ENCODE measurements around the gene TANGO2.
A peak's percentile ranks its signal among the peaks of the same experiment; 100 is the strongest.

The TANGO2 gene

GRCh38 chr22:20012741-20013331 lies 8.1 kb upstream of the TANGO2 start:
- no peaks in the 10 kb centered on the region for H3F3A ChIP-seq (ENCODE audit: insufficient read depth, low read length)
- H3K27ac ChIP-seq (ENCODE audit: low read depth, low read length, poor library complexity, severe bottlenecking): no peak overlapping the region
- no peak overlapping the region for H3K9ac ChIP-seq (ENCODE audit: low read length)
- no peaks in the 10 kb centered on the region for H3K9me2 ChIP-seq (ENCODE audit: low read depth, low read length)
- H4K20me1 ChIP-seq (ENCODE audit: insufficient read depth, low read length): no peaks in the 10 kb centered on the region
- TF ChIP-seq EZH2 (IDR thresholded peaks at IDR 0.05; ENCODE audit: borderline replicate concordance, low read length): no peak
- TF ChIP-seq CTCF (IDR thresholded peaks at IDR 0.05; ENCODE audit: low read length): no peak
- H3K4me2 ChIP-seq (ENCODE audit: low read length): no peak overlapping the region
- H2AFZ ChIP-seq (ENCODE audit: low read length): no peak overlapping the region
- H3K27me3 ChIP-seq (ENCODE audit: insufficient read depth, low read length): 0 out of 2 replicates have a peak, but pooled peaks cover 2% of the 10 kb centered on the region
- H3K9me3 ChIP-seq (ENCODE audit: low read length): no peaks in the 10 kb centered on the region
- H3K36me3 ChIP-seq (ENCODE audit: insufficient read depth, low read length): no peaks in the 10 kb centered on the region
- H3K79me2 ChIP-seq (ENCODE audit: insufficient read depth, low read length): no peaks in the 10 kb centered on the region
- no peak overlapping the region for H3K4me3 ChIP-seq (ENCODE audit: low read depth, low read length, poor library complexity, severe bottlenecking)
- H3K4me1 ChIP-seq (ENCODE audit: insufficient read depth, low read length, severe bottlenecking): peaks cover 13% of the 10 kb centered on the region

GRCh38 chr22:20013382-20013871 lies 7.5 kb upstream of the TANGO2 start:
- TF ChIP-seq CTCF (IDR thresholded peaks at IDR 0.05; ENCODE audit: low read length) (peak; percentile 53), EZH2 (IDR thresholded peaks at IDR 0.05; ENCODE audit: borderline replicate concordance, low read length) (no peak)
- Histone ChIP-seq H3K9ac (ENCODE audit: low read length) (no peak overlapping the region), H3K4me2 (ENCODE audit: low read length) (no peak overlapping the region), H3K4me3 (ENCODE audit: low read depth, low read length, poor library complexity, severe bottlenecking) (no peak overlapping the region), H3K9me3 (ENCODE audit: low read length) (no peaks in the 10 kb centered on the region), H4K20me1 (ENCODE audit: insufficient read depth, low read length) (no peaks in the 10 kb centered on the region), H3K36me3 (ENCODE audit: insufficient read depth, low read length) (no peaks in the 10 kb centered on the region), H3F3A (ENCODE audit: insufficient read depth, low read length) (no peaks in the 10 kb centered on the region), H3K27me3 (ENCODE audit: insufficient read depth, low read length) (0 out of 2 replicates have a peak, but pooled peaks cover 3% of the 10 kb centered on the region), H3K4me1 (ENCODE audit: insufficient read depth, low read length, severe bottlenecking) (peaks cover 13% of the 10 kb centered on the region), H3K79me2 (ENCODE audit: insufficient read depth, low read length) (no peaks in the 10 kb centered on the region), H2AFZ (ENCODE audit: low read length) (no peak overlapping the region), H3K27ac (ENCODE audit: low read depth, low read length, poor library complexity, severe bottlenecking) (no peak overlapping the region), H3K9me2 (ENCODE audit: low read depth, low read length) (no peaks in the 10 kb centered on the region)

- Histone ChIP-seq H3K9ac (ENCODE audit: low read length) (no peak overlapping the region), H3K27me3 (ENCODE audit: insufficient read depth, low read length) (0 out of 2 replicates have a peak, but pooled peaks cover 3% of the 10 kb centered on the region)
- TF ChIP-seq EZH2 (IDR thresholded peaks at IDR 0.05; ENCODE audit: borderline replicate concordance, low read length) (no peak), CTCF (IDR thresholded peaks at IDR 0.05; ENCODE audit: low read length) (no peak)
These were observed 6.3 kb upstream of the TANGO2 start for GRCh38 chr22:20014526-20015186.

More at GRCh38 chr22:20014526-20015186, 6.3 kb upstream of the TANGO2 start:
- H3K9me2 ChIP-seq (ENCODE audit: low read depth, low read length): no peaks in the 10 kb centered on the region
- no peaks in the 10 kb centered on the region for H4K20me1 ChIP-seq (ENCODE audit: insufficient read depth, low read length)
- no peak overlapping the region for H3K4me2 ChIP-seq (ENCODE audit: low read length)
- H3K4me3 ChIP-seq (ENCODE audit: low read depth, low read length, poor library complexity, severe bottlenecking): no peak overlapping the region
- peaks cover 13% of the 10 kb centered on the region for H3K4me1 ChIP-seq (ENCODE audit: insufficient read depth, low read length, severe bottlenecking)
- no peak overlapping the region for H2AFZ ChIP-seq (ENCODE audit: low read length)
- H3K79me2 ChIP-seq (ENCODE audit: insufficient read depth, low read length): no peaks in the 10 kb centered on the region
- no peak overlapping the region for H3K27ac ChIP-seq (ENCODE audit: low read depth, low read length, poor library complexity, severe bottlenecking)
- H3K36me3 ChIP-seq (ENCODE audit: insufficient read depth, low read length): no peaks in the 10 kb centered on the region
- no peaks in the 10 kb centered on the region for H3K9me3 ChIP-seq (ENCODE audit: low read length)
- H3F3A ChIP-seq (ENCODE audit: insufficient read depth, low read length): no peaks in the 10 kb centered on the region
